Activated T-helper 2 cell treated with anti-CD3 and anti-CD28 coated beads, Interferon-gamma antibody, Interleukin-2, Interleukin-4, amounts not matched to agents 10 μg/mL and 5 μg/mL and 100 μg/mL, durations not matched to agents 14 hours and 24 hours and 36 hours (primary cell): Measurements from ENCODE around the gene IREB2. TPM values are rescaled to one million over a fixed set of nuclear protein-coding genes. Genes with fewer than 3 reads are reported as not detected.

Source experiments
- DNase-seq: peaks from one replicate; pipeline ENCODE4 v3.0.0; 2021; ENCODE audit warnings: low spot score
- H3K27ac Mint-ChIP-seq: one replicate; pipeline ENCODE4 v1.8.0; 2021; ENCODE audit warnings: mixed read lengths
- H3K27me3 Mint-ChIP-seq: one replicate; pipeline ENCODE4 v1.8.0; 2021; ENCODE audit warnings: low read depth, mixed read lengths
- H3K36me3 Mint-ChIP-seq: one replicate; pipeline ENCODE4 v1.8.0; 2021; ENCODE audit warnings: low read depth, mixed read lengths
- H3K4me1 Mint-ChIP-seq: one replicate; pipeline ENCODE4 v1.8.0; 2021; ENCODE audit warnings: low read depth, mixed read lengths
- H3K4me3 Mint-ChIP-seq: one replicate; pipeline ENCODE4 v1.8.0; 2021; ENCODE audit warnings: low read depth, mild to moderate bottlenecking, moderate library complexity, mixed read lengths
- H3K9me3 Mint-ChIP-seq: one replicate; pipeline ENCODE4 v1.8.0; 2021; ENCODE audit warnings: mixed read lengths
- intact Hi-C: fragments of 100-400 bp; cut with micrococcal nuclease; formaldehyde crosslinking; loops from one replicate; pipeline ENCODE4 v1.15.1; 2023
- total RNA-seq: library from RNA; stranded (reverse); gene quantifications from 2 replicates; pipeline ENCODE4 v1.2.3, GENCODE V29; 2022

IREB2 gene
- total RNA-seq, 1 donor from 2014 or later: 97.8 TPM

- intact Hi-C loops: no loop called here
- DNase-seq: no peak
- no peaks in the 10 kb centered on the region for H3K4me1 Mint-ChIP-seq
- no peak overlapping the region for H3K27ac Mint-ChIP-seq
- peaks cover 56% of the 10 kb centered on the region for H3K36me3 Mint-ChIP-seq
- no peaks in the 10 kb centered on the region for H3K27me3 Mint-ChIP-seq
- no peak overlapping the region for H3K4me3 Mint-ChIP-seq
- no peaks in the 10 kb centered on the region for H3K9me3 Mint-ChIP-seq
Measured at GRCh38 chr15:78550194-78550593, 112.2 kb downstream of the IREB2 start.

GRCh38 chr15:78550815-78551214, 112.8 kb downstream of the IREB2 start:
- Mint-ChIP-seq H3K4me1 (no peaks in the 10 kb centered on the region), H3K27me3 (no peaks in the 10 kb centered on the region), H3K27ac (no peak overlapping the region), H3K36me3 (peaks cover 50% of the 10 kb centered on the region), H3K9me3 (no peaks in the 10 kb centered on the region), H3K4me3 (no peak overlapping the region)
- DNase-seq: no peak
- intact Hi-C loops: no loop called here

Other genes starting within 250 kb of the IREB2 start
- gene ACSBG1, start 203.7 kb upstream of the IREB2 start, total RNA-seq: 0.64 and 0.96 TPM in 2 replicates
- 57.4 and 60.0 TPM in 2 replicates for gene DNAJA4, start 173.7 kb upstream of the IREB2 start, total RNA-seq
- gene SKIC8, start 138.6 kb upstream of the IREB2 start, total RNA-seq: 51.2 and 51.8 TPM in 2 replicates
- 0.57 TPM in 1 of 2 replicates, not detected in the other for gene CRABP1, start 97.9 kb upstream of the IREB2 start, total RNA-seq
- 0.74 and 0.89 TPM in 2 replicates for gene HYKK, start 69.4 kb downstream of the IREB2 start, total RNA-seq
- 330 and 331 TPM in 2 replicates for gene PSMA4, start 102.2 kb downstream of the IREB2 start, total RNA-seq
- 6.5 and 7.7 TPM in 2 replicates for gene CHRNA5, start 127.3 kb downstream of the IREB2 start, total RNA-seq
- not detected in 2 replicates for gene CHRNA3, start 182.8 kb downstream of the IREB2 start, total RNA-seq
- not detected in 2 replicates for gene CHRNB4, start 203.0 kb downstream of the IREB2 start, total RNA-seq